GM23338 (cell line): ENCODE measurements around the gene DCDC1. TPM values are rescaled to one million over a fixed set of nuclear protein-coding genes. Genes with fewer than 3 reads are reported as not detected.

Experiments used
- ATAC-seq: fragments of 200-7000 bp; cut with Tn5 transposase; 3 replicates; pipeline ENCODE4 v1.9.1; 2020
- DNase-seq: peaks from one replicate; pipeline ENCODE4 v3.0.0-alpha.2; 2015; ENCODE audit warnings: low spot score
- H2AFZ ChIP-seq: fragments of 200-600 bp; sonication (generic); 2 replicates; pipeline ENCODE4 v1.8.0; 2016; ENCODE audit warnings: antibody characterized with exemption, mild to moderate bottlenecking, moderate library complexity
- H3F3A ChIP-seq: fragments of 200-600 bp; sonication (generic); replicated peaks from 2 replicates; pipeline ENCODE4 v1.8.0; 2017; ENCODE audit warnings: antibody characterized with exemption, mixed run types, low read depth
- H3K27ac ChIP-seq: fragments of 200-600 bp; sonication (generic); 2 replicates; pipeline ENCODE4 v1.6.1; 2016; ENCODE audit warnings: low read depth
- H3K27me3 ChIP-seq: fragments of 200-600 bp; sonication (generic); 2 replicates; pipeline ENCODE4 v1.8.0; 2016; ENCODE audit warnings: mild to moderate bottlenecking, mixed run types, moderate library complexity; ENCODE audit not compliant: insufficient read depth
- H3K36me3 ChIP-seq: fragments of 200-600 bp; sonication (generic); 2 replicates; pipeline ENCODE4 v1.8.0; 2016; ENCODE audit warnings: mild to moderate bottlenecking; ENCODE audit not compliant: insufficient read depth
- H3K4me1 ChIP-seq: fragments of 200-600 bp; sonication (generic); 2 replicates; pipeline ENCODE4 v1.8.0; 2016; ENCODE audit warnings: mild to moderate bottlenecking, moderate library complexity; ENCODE audit not compliant: insufficient read depth
- H3K4me2 ChIP-seq: fragments of 200-600 bp; sonication (generic); 2 replicates; pipeline ENCODE4 v1.7.1; 2017; ENCODE audit warnings: mixed run types
- H3K4me3 ChIP-seq: fragments of 200-600 bp; sonication (generic); 2 replicates; pipeline ENCODE4 v1.6.1; 2016; ENCODE audit warnings: mixed run types
- H3K79me2 ChIP-seq: fragments of 200-600 bp; sonication (generic); replicated peaks from 2 replicates; pipeline ENCODE4 v1.8.0; 2017; ENCODE audit warnings: mild to moderate bottlenecking; ENCODE audit not compliant: insufficient read depth
- H3K9me2 ChIP-seq: fragments of 200-600 bp; sonication (generic); 2 replicates; pipeline ENCODE4 v1.8.0; 2017; ENCODE audit not compliant: insufficient read depth
- H4K20me1 ChIP-seq: fragments of 200-600 bp; sonication (generic); replicated peaks from 2 replicates; pipeline ENCODE4 v1.8.0; 2017; ENCODE audit warnings: mild to moderate bottlenecking; ENCODE audit not compliant: insufficient read depth
- H3K27ac Mint-ChIP-seq: 2 replicates; pipeline ENCODE4 v1.8.0; 2020; ENCODE audit warnings: inconsistent platforms, mild to moderate bottlenecking, moderate library complexity, mixed read lengths
- H3K27me3 Mint-ChIP-seq: 3 replicates; pipeline ENCODE4 v1.8.0; 2022; ENCODE audit warnings: low read depth, mild to moderate bottlenecking, moderate library complexity, mixed read lengths, inconsistent platforms; ENCODE audit not compliant: insufficient read depth, poor library complexity
- H3K36me3 Mint-ChIP-seq: 3 replicates; pipeline ENCODE4 v1.8.0; 2021; ENCODE audit warnings: low read depth, mild to moderate bottlenecking, inconsistent platforms, moderate library complexity, mixed read lengths
- H3K4me1 Mint-ChIP-seq: 3 replicates; pipeline ENCODE4 v1.8.0; 2020; ENCODE audit warnings: mild to moderate bottlenecking, inconsistent platforms, mixed read lengths
- H3K4me3 Mint-ChIP-seq: 3 replicates; pipeline ENCODE4 v1.8.0; 2021; ENCODE audit warnings: moderate library complexity, mild to moderate bottlenecking, inconsistent platforms, mixed read lengths
- H3K9me3 Mint-ChIP-seq: 3 replicates; pipeline ENCODE4 v1.8.0; 2020; ENCODE audit warnings: moderate library complexity, mild to moderate bottlenecking, inconsistent platforms, mixed read lengths
- CREB1 ChIP-seq: fragments of 250-450 bp; sonication (Bioruptor Pico); IDR thresholded peaks from 2 replicates; pipeline ENCODE4 v1.5.0; 2020; ENCODE audit warnings: low read depth, mild to moderate bottlenecking, moderate library complexity
- CTCF ChIP-seq, 2 experiments: fragments of 200-600 bp in 1 of 2; sonication (generic) in 1 of 2; conservative IDR thresholded peaks; 2 replicates each; pipeline versions ENCODE4 v1.5.1 to v1.6.1; 2016 to 2017; ENCODE audit warnings: antibody characterized with exemption in 2 of 2, low read depth in 2 of 2, mild to moderate bottlenecking in 2 of 2, moderate library complexity in 1 of 2
- ETS1 ChIP-seq: IDR thresholded peaks from 2 replicates; pipeline ENCODE4 v1.6.1; 2016; ENCODE audit warnings: antibody characterized with exemption
- EZH2 ChIP-seq: fragments of 200-600 bp; sonication (generic); IDR thresholded peaks from one replicate; pipeline ENCODE4 v1.8.0; 2017; ENCODE audit warnings: antibody characterized with exemption, mild to moderate bottlenecking, low read depth; ENCODE audit not compliant: unreplicated experiment
- EZH2phosphoT487 ChIP-seq: fragments of 200-600 bp; sonication (generic); IDR thresholded peaks from one replicate; pipeline ENCODE4 v1.8.1; 2018; ENCODE audit warnings: antibody characterized with exemption; ENCODE audit not compliant: unreplicated experiment
- JUNB ChIP-seq: IDR thresholded peaks from one replicate; pipeline ENCODE4 v1.6.1; 2016; ENCODE audit warnings: antibody characterized with exemption; ENCODE audit not compliant: unreplicated experiment
- NANOG ChIP-seq: IDR thresholded peaks from 2 replicates; pipeline ENCODE4 v1.6.1; 2016; ENCODE audit warnings: antibody characterized with exemption, borderline replicate concordance
- POLR2AphosphoS5 ChIP-seq: IDR thresholded peaks from 2 replicates; pipeline ENCODE4 v1.6.1; 2016; ENCODE audit warnings: antibody characterized with exemption, low read depth
- REST ChIP-seq: IDR thresholded peaks from one replicate; pipeline ENCODE4 v1.6.1; 2018; ENCODE audit warnings: antibody characterized with exemption; ENCODE audit not compliant: unreplicated experiment
- STAT1 ChIP-seq: IDR thresholded peaks from one replicate; pipeline ENCODE4 v1.6.1; 2016; ENCODE audit warnings: antibody characterized with exemption; ENCODE audit not compliant: unreplicated experiment
- ZNF114 ChIP-seq: fragments of 250-450 bp; sonication (Bioruptor Pico); IDR thresholded peaks from 2 replicates; pipeline ENCODE4 v1.5.0; 2020; ENCODE audit warnings: mild to moderate bottlenecking, moderate library complexity
- ZNF331 ChIP-seq: fragments of 250-450 bp; sonication (Bioruptor Pico); IDR thresholded peaks from 2 replicates; pipeline ENCODE4 v1.5.0; 2020; ENCODE audit warnings: low read depth, mild to moderate bottlenecking, moderate library complexity
- ZNF462 ChIP-seq: fragments of 250-450 bp; sonication (Bioruptor Pico); IDR thresholded peaks from 2 replicates; pipeline ENCODE4 v1.5.0; 2020; ENCODE audit warnings: mild to moderate bottlenecking, moderate library complexity
- polyA plus RNA-seq: library from polyadenylated mRNA; unstranded; fragments of >200 nt; fragmentation: Nextera tagmentation; extraction: Ambion mirVana; gene quantifications from 2 replicates; pipeline ENCODE4 v1.2.1, GENCODE V29; 2016
- total RNA-seq: library from RNA; depleted of rRNA; stranded (reverse); fragments of >200 nt; shearing (Covaris generic); gene quantifications from 2 replicates; pipeline ENCODE4 v1.2.3, GENCODE V29; 2014

DCDC1 gene
- total and polyA plus RNA-seq, 2 experiments from 2014 or later = 0.56 to 0.58 TPM

- Mint-ChIP-seq H3K4me3 (no peak overlapping the region), H3K27ac (no peak overlapping the region), H3K36me3 (no peaks in the 10 kb centered on the region), H3K4me1 (peaks cover 11% of the 10 kb centered on the region), H3K9me3 (no peaks in the 10 kb centered on the region; the same call in 2 of the 3 replicates), H3K27me3 (peaks cover 2% of the 10 kb centered on the region)
- TF ChIP-seq CREB1 (CRISPR knock-in tag) (no peak), EZH2phosphoT487 (no peak), NANOG (no peak), ETS1 (no peak), CTCF (conservative IDR thresholded peaks at IDR 0.05; ENCODE audit: low read depth in 2 of 2) (no peak), REST (no peak), ZNF331 (CRISPR knock-in tag) (no peak), ZNF114 (CRISPR knock-in tag) (no peak), POLR2AphosphoS5 (no peak), ZNF462 (CRISPR knock-in tag) (no peak), EZH2 (no peak), STAT1 (no peak), JUNB (no peak)
- H2AFZ ChIP-seq = no peak overlapping the region; the same call in 1 of the 2 replicates
- H3K4me2 ChIP-seq = no peak overlapping the region
- H3F3A ChIP-seq = no peaks in the 10 kb centered on the region
- H3K27me3 ChIP-seq = no peaks in the 10 kb centered on the region
- no peaks in the 10 kb centered on the region for H4K20me1 ChIP-seq
- no peaks in the 10 kb centered on the region for H3K4me1 ChIP-seq
- H3K27ac ChIP-seq = no peak overlapping the region
- no peak for ATAC-seq
- H3K4me3 ChIP-seq = no peak overlapping the region
- H3K79me2 ChIP-seq = no peaks in the 10 kb centered on the region
- DNase-seq = no peak
- H3K36me3 ChIP-seq = no peaks in the 10 kb centered on the region
- H3K9me2 ChIP-seq = 0 out of 2 replicates have a peak, but pooled peaks cover 5% of the 10 kb centered on the region
Measured at GRCh38 chr11:30868626-30869081, 500.9 kb downstream of the DCDC1 start.
